Esophagus muscularis mucosa (tissue), 4 donors: ENCODE measurements around the gene FAM193A. TPM values are rescaled to one million over a fixed set of nuclear protein-coding genes. Genes with fewer than 3 reads are reported as not detected.

Experiments used
- DNase-seq: peaks from one replicate; pipeline ENCODE4 v3.0.0-alpha.2; 2017; ENCODE audit errors: extremely low spot score
- H3K27ac ChIP-seq, 4 donors: fragments of 200-600 bp; sonication (generic); replicated peaks in 1 of 4; 1 replicate in 3 of 4; 2 replicates in 1 of 4; pipeline ENCODE4 v1.5.1; 2016 to 2019; ENCODE audit warnings: mild to moderate bottlenecking in 1 of 4
- H3K27me3 ChIP-seq, 4 donors: fragments of 200-600 bp; sonication (generic); one replicate each; pipeline versions ENCODE4 v1.5.1 to v1.6.0; 2016 to 2019
- H3K36me3 ChIP-seq, 4 donors: fragments of 200-600 bp; sonication (generic); one replicate each; pipeline ENCODE4 v1.5.1; 2016 to 2019
- H3K4me1 ChIP-seq, 4 donors: fragments of 200-600 bp; sonication (generic); one replicate each; pipeline ENCODE4 v1.5.1; 2016 to 2019
- H3K4me3 ChIP-seq, 4 donors: fragments of 200-600 bp; sonication (generic); 1 replicate in 2 of 4; 2 replicates in 2 of 4; pipeline ENCODE4 v1.5.1; 2016 to 2019; ENCODE audit warnings: mild to moderate bottlenecking in 4 of 4, moderate library complexity in 1 of 4
- H3K9me3 ChIP-seq, 4 donors: fragments of 200-600 bp; sonication (generic); 1 replicate in 3 of 4; 2 replicates in 1 of 4; pipeline ENCODE4 v1.5.1; 2016 to 2019
- CTCF ChIP-seq, 3 experiments: fragments of 200-600 bp in 2 of 3; fragments of 450-650 bp in 1 of 3; sonication (generic) in 2 of 3; IDR thresholded peaks; one replicate each; pipeline ENCODE4 v1.5.1; 2017 to 2019; ENCODE audit warnings: antibody characterized with exemption in 3 of 3, mild to moderate bottlenecking in 2 of 3, moderate library complexity in 1 of 3
- EP300 ChIP-seq: sonication (generic); formaldehyde crosslinking; IDR thresholded peaks from one replicate; pipeline ENCODE4 v1.6.1; 2017; ENCODE audit warnings: antibody characterized with exemption
- POLR2A ChIP-seq: fragments of 450-650 bp; IDR thresholded peaks from one replicate; pipeline ENCODE4 v1.6.1; 2017; ENCODE audit warnings: antibody characterized with exemption, moderate library complexity, mild to moderate bottlenecking, low read depth
- POLR2AphosphoS5 ChIP-seq, 2 donors: sonication (generic); formaldehyde crosslinking; IDR thresholded peaks; one replicate each; pipeline ENCODE4 v1.6.1; 2017; ENCODE audit warnings: antibody characterized with exemption in 2 of 2
- WGBS: methylation state at CpG from one replicate; pipeline ENCODE4 v1.1.5; 2018; 5-methylcytosine and 5-hydroxymethylcytosine counted together
- intact Hi-C: fragments of 100-400 bp; cut with DNase I; formaldehyde crosslinking; loops from one replicate; pipeline ENCODE4 v1.15.1; 2023
- total RNA-seq, 4 donors: library from RNA; depleted of rRNA; stranded (reverse); fragments of >200 nt; gene quantifications; one replicate each; pipeline versions ENCODE4 v1.1.0 to v1.2.1, GENCODE V29; 2016

Gene FAM193A
- total RNA-seq, 4 donors from 2014 or later, result 20.0 to 30.6 (median 24.6) TPM

GRCh38 chr4:2767046-2767704, 230.7 kb downstream of the FAM193A start:
- H3K27me3 ChIP-seq, result peaks cover 0 to 6% (median 0%) of the 10 kb centered on the region in 4 donors
- intact Hi-C loops, result loop anchor here (10.0 kb wide), 3 partner anchors 168 to 268 kb away; partner anchors contain the start of genes GRK4 and NOP14
- no peaks in the 10 kb centered on the region for H3K9me3 ChIP-seq
- no peak overlapping the region for H3K27ac ChIP-seq
- H3K36me3 ChIP-seq, result no peaks in the 10 kb centered on the region
- H3K4me1 ChIP-seq, result peaks cover 6 to 15% (median 14%) of the 10 kb centered on the region in 4 donors
- no peak for DNase-seq
- no peak overlapping the region for H3K4me3 ChIP-seq
- TF ChIP-seq EP300 (no peak), POLR2AphosphoS5 (IDR thresholded peaks at IDR 0.05) (no peak), POLR2A (no peak), CTCF (IDR thresholded peaks at IDR 0.05) (no peak)
- 90% methylated on average over 5 of the region's 5 CpGs for WGBS

- intact Hi-C loops, result loop anchor here (10.0 kb wide), 3 partner anchors 167 to 267 kb away; partner anchors contain the start of genes GRK4 and NOP14
- WGBS, result 82% methylated on average over 11 of the region's 11 CpGs
- no peaks in the 10 kb centered on the region for H3K9me3 ChIP-seq
- no peak for DNase-seq
- H3K27ac ChIP-seq, result no peak overlapping the region
- no peak overlapping the region for H3K4me3 ChIP-seq
- H3K27me3 ChIP-seq, result peaks cover 0 to 6% (median 0%) of the 10 kb centered on the region in 4 donors
- H3K4me1 ChIP-seq, result peaks cover 6 to 15% (median 14%) of the 10 kb centered on the region in 4 donors
- TF ChIP-seq POLR2A, result no peak
- TF ChIP-seq CTCF (IDR thresholded peaks at IDR 0.05), result no peak
- TF ChIP-seq EP300, result no peak
- no peak for TF ChIP-seq POLR2AphosphoS5 (IDR thresholded peaks at IDR 0.05)
- no peaks in the 10 kb centered on the region for H3K36me3 ChIP-seq
Observed at GRCh38 chr4:2767705-2768074, 231.2 kb downstream of the FAM193A start.

DNA sequence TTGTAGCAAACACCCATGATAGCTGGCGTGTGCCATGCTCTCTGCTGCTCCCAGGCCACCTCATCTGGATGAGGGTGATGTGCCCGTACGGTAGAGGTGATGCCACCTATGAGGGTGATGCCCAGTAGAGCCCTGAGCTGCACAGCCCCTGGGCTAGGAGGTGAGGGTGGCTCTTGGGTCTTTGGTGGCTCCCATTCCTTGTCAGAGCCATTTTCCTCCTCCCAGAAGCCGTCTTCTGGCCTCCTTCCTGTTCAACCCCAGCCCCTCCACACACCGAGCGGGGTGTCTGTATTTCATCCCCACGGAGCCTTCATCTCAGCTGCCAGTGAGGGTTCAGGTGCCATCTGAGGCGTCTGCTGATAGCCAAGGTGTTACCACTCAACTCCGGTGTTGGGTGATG, 231.7 kb downstream of the FAM193A start:
- Histone ChIP-seq H3K4me1 (peaks cover 6 to 15% (median 14%) of the 10 kb centered on the region in 4 donors), H3K36me3 (no peaks in the 10 kb centered on the region), H3K4me3 (no peak overlapping the region), H3K9me3 (no peaks in the 10 kb centered on the region), H3K27ac (no peak overlapping the region), H3K27me3 (peaks cover 0 to 6% (median 0%) of the 10 kb centered on the region in 4 donors)
- intact Hi-C loops, result loop anchor here (10.0 kb wide), 3 partner anchors 167 to 267 kb away; partner anchors contain the start of genes GRK4 and NOP14
- WGBS, result 80% methylated on average over 7 of the region's 9 CpGs
- DNase-seq, result no peak
- no peak for TF ChIP-seq EP300
- TF ChIP-seq POLR2AphosphoS5 (IDR thresholded peaks at IDR 0.05), result no peak
- TF ChIP-seq POLR2A, result no peak
- no peak for TF ChIP-seq CTCF (IDR thresholded peaks at IDR 0.05)

DNA sequence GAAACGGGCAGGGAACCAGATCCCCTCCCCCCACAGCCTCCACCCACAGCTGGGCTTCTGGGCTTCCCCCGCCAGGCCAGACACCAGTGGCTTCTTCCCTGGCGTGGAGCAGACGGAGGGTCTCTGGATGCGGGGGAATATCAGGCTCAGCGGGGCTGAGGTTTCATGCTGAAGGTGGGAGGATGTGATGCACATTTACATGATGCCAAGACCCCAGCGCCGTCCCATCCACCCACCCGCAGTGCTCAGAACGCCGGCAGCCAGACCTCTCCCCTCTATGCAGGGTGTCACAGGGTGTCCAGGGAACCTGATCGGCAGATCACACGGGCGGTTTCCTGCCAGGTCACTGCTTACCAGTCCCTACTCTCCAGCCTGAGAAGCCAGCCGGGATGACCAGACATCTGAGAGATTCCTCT, 232.5 kb downstream of the FAM193A start:
- no peaks in the 10 kb centered on the region for H3K36me3 ChIP-seq
- no peak overlapping the region for H3K4me3 ChIP-seq
- no peak for DNase-seq
- H3K27ac ChIP-seq, result no peak overlapping the region
- no peaks in the 10 kb centered on the region for H3K9me3 ChIP-seq
- H3K4me1 ChIP-seq, result peaks cover 4 to 9% (median 8%) of the 10 kb centered on the region in 4 donors
- H3K27me3 ChIP-seq, result peaks cover 0 to 6% (median 0%) of the 10 kb centered on the region in 4 donors
- TF ChIP-seq POLR2AphosphoS5 (IDR thresholded peaks at IDR 0.05), result no peak
- no peak for TF ChIP-seq CTCF (IDR thresholded peaks at IDR 0.05)
- TF ChIP-seq EP300, result no peak
- no peak for TF ChIP-seq POLR2A
- WGBS, result 51% methylated on average over 13 of the region's 15 CpGs
- intact Hi-C loops, result loop anchor here (10.0 kb wide), 3 partner anchors 166 to 266 kb away; partner anchors contain the start of genes GRK4 and NOP14
